ENCODE measurements around the gene SKAP2.

- TF ChIP-seq RAD21 (conservative IDR thresholded peaks at IDR 0.05 in 1 of 2, IDR thresholded peaks at IDR 0.05 in 1 of 2) (no peak), CTCF (IDR thresholded peaks at IDR 0.05) (no peak), POLR2A (IDR thresholded peaks at IDR 0.05; ENCODE audit: low read length) (no peak), ELK1 (IDR thresholded peaks at IDR 0.05; ENCODE audit: low read depth, low read length) (no peak), EP300 (IDR thresholded peaks at IDR 0.05) (no peak), GATA3 (IDR thresholded peaks at IDR 0.05; ENCODE audit: borderline replicate concordance) (no peak), MAZ (IDR thresholded peaks at IDR 0.05; ENCODE audit: borderline replicate concordance, low read depth, low read length) (no peak), CEBPB (IDR thresholded peaks at IDR 0.05) (no peak), TFCP2L1 (CRISPR knock-in tag; IDR thresholded peaks at IDR 0.05) (no peak), REST (IDR thresholded peaks at IDR 0.05) (no peak), BHLHE40 (IDR thresholded peaks at IDR 0.05; ENCODE audit: low read depth, low read length) (no peak), ZFP36 (IDR thresholded peaks at IDR 0.05; ENCODE audit: borderline replicate concordance, partially characterized antibody) (no peak), ZSCAN20 (CRISPR knock-in tag; IDR thresholded peaks at IDR 0.05) (no peak)
These were observed 23.2 kb downstream of the SKAP2 start for GRCh38 chr7:26841003-26841739.

All from A549 (cell line).